ENCODE results near the gene SPINDOC. TPM values are rescaled to one million over a fixed set of nuclear protein-coding genes. Genes with fewer than 3 reads are reported as not detected.

The SPINDOC gene
- total and polyA plus RNA-seq, 9 of the 15 experiments (the other 6 are each of a cell fraction or from before 2014, with no cell fraction given) = 0.70 to 36.3 (median 19.6) TPM

DNA sequence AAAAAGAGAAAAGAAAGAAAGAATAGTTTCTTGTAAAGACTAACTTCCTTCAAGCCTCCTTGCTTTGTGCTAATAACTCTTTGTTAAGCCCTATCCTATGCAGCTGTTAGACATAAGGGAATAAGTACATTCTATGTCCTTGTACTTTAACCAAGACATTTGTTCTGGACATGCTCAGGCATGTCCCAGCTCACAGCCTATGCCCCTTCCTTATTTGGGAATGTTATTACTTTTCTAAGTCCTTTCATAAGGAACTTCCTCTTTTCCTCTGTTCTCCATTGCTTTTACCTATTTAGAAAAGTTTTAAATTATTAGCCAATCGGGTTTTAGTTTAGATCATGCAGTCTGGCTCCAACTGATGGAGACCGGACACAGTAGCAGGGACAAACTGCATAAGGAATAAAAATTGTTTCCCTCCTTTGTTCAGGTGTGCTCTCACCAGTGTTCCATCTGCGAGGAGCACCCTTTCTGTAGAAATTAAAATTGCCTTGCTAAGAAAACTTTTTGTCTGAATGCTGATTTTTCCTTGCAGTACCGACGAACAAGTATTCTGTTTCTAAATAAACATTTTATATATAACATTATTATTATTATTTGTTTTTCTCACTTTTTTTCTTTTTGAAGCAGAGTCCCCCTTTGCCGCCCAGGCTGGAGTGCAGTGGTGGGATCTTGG lies 21.6 kb upstream of the SPINDOC start (continued):
- TF ChIP-seq ZNF561 (CRISPR knock-in tag; conservative IDR thresholded peaks at IDR 0.05) (peak; percentile 96), ETV6 (IDR thresholded peaks at IDR 0.05; ENCODE audit: borderline replicate concordance in 1 of 2, low read depth in 2 of 2, low read length in 1 of 2) (no peak), ETV6 (CRISPR knock-in tag; IDR thresholded peaks at IDR 0.05; ENCODE audit: borderline replicate concordance) (no peak), HDAC6 (IDR thresholded peaks at IDR 0.05; ENCODE audit: low read depth, low read length) (no peak), DNMT1 (IDR thresholded peaks at IDR 0.05) (no peak), KAT8 (IDR thresholded peaks at IDR 0.05; ENCODE audit: low read depth) (no peak), SRSF7 (optimal IDR thresholded peaks at IDR 0.05; ENCODE audit: low read depth, low read length) (no peak), ZNF830 (CRISPR knock-in tag; IDR thresholded peaks at IDR 0.05) (no peak), SRSF9 (IDR thresholded peaks at IDR 0.05; ENCODE audit: borderline replicate concordance, low read depth, low read length) (no peak), TCF7L2 (IDR thresholded peaks at IDR 0.05; ENCODE audit: low read depth, low read length) (no peak), TSC22D4 (tag; IDR thresholded peaks at IDR 0.05) (no peak), BRD4 (IDR thresholded peaks at IDR 0.05) (no peak), FOXP1 (CRISPR knock-in tag; IDR thresholded peaks at IDR 0.05) (no peak), IRF2 (CRISPR knock-in tag; IDR thresholded peaks at IDR 0.05) (no peak), RBBP5 (IDR thresholded peaks at IDR 0.05; ENCODE audit: borderline replicate concordance, insufficient read depth, low read length, poor library complexity, severe bottlenecking) (no peak), ZFP36 (IDR thresholded peaks at IDR 0.05; ENCODE audit: low read depth, low read length, partially characterized antibody) (no peak)
- TF ChIP-seq, protein P1, sequence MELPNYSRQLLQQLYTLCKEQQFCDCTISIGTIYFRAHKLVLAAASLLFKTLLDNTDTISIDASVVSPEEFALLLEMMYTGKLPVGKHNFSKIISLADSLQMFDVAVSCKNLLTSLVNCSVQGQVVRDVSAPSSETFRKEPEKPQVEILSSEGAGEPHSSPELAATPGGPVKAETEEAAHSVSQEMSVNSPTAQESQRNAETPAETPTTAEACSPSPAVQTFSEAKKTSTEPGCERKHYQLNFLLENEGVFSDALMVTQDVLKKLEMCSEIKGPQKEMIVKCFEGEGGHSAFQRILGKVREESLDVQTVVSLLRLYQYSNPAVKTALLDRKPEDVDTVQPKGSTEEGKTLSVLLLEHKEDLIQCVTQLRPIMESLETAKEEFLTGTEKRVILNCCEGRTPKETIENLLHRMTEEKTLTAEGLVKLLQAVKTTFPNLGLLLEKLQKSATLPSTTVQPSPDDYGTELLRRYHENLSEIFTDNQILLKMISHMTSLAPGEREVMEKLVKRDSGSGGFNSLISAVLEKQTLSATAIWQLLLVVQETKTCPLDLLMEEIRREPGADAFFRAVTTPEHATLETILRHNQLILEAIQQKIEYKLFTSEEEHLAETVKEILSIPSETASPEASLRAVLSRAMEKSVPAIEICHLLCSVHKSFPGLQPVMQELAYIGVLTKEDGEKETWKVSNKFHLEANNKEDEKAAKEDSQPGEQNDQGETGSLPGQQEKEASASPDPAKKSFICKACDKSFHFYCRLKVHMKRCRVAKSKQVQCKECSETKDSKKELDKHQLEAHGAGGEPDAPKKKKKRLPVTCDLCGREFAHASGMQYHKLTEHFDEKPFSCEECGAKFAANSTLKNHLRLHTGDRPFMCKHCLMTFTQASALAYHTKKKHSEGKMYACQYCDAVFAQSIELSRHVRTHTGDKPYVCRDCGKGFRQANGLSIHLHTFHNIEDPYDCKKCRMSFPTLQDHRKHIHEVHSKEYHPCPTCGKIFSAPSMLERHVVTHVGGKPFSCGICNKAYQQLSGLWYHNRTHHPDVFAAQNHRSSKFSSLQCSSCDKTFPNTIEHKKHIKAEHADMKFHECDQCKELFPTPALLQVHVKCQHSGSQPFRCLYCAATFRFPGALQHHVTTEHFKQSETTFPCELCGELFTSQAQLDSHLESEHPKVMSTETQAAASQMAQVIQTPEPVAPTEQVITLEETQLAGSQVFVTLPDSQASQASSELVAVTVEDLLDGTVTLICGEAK (IDR thresholded peaks at IDR 0.05) = no peak
- TF ChIP-seq, protein P1 (CRISPR knock-in tag; IDR thresholded peaks at IDR 0.05) = no peak

Measured in K562 (cell line).